A673 (cell line): Measurements from ENCODE around the gene MLST8. TPM values are rescaled to one million over a fixed set of nuclear protein-coding genes. Genes with fewer than 3 reads are reported as not detected.

ENCODE experiments used
- BruUV-seq: library from RNA; stranded (reverse); fragments of 400-500 nt; replicated peaks from 2 replicates; lab custom pipeline; 2021; lab: Mats Ljungman, UMichigan
- CTCF ChIA-PET: fragments of 300-600 bp; sonication (Branson Sonifier 250); formaldehyde crosslinking; loops from one replicate; lab custom pipeline; 2022; ENCODE audit warnings: antibody characterized with exemption; lab: Charles Lee
- POLR2A ChIA-PET: fragments of 300-600 bp; sonication (Branson Sonifier 250); formaldehyde crosslinking; loops from one replicate; lab custom pipeline; 2022; ENCODE audit warnings: antibody characterized with exemption; ENCODE audit not compliant: low non-redundant PET; lab: Charles Lee
- DNase-seq: peaks from one replicate; pipeline ENCODE4 v3.0.0-alpha.2; 2015; ENCODE audit warnings: low spot score
- H3K27ac ChIP-seq: fragments of 200-600 bp; sonication (generic); 2 replicates; pipeline ENCODE4 v1.5.1; 2016; ENCODE audit warnings: mixed run types, low read depth, mild to moderate bottlenecking, mixed read lengths, antibody characterized with exemption, low read length; ENCODE audit not compliant: poor library complexity, severe bottlenecking
- H3K27me3 ChIP-seq: fragments of 200-600 bp; sonication (generic); replicated peaks from 2 replicates; pipeline ENCODE4 v1.6.1; 2017; ENCODE audit warnings: mixed run types, low read depth, mild to moderate bottlenecking, mixed read lengths, antibody characterized with exemption, low read length; ENCODE audit not compliant: insufficient read depth, poor library complexity
- H3K36me3 ChIP-seq: fragments of 200-600 bp; sonication (generic); 2 replicates; pipeline ENCODE4 v1.6.1; 2016; ENCODE audit warnings: mixed run types, mild to moderate bottlenecking, mixed read lengths, antibody characterized with exemption, low read length; ENCODE audit not compliant: insufficient read depth, poor library complexity, severe bottlenecking
- H3K4me1 ChIP-seq: fragments of 200-600 bp; sonication (generic); 2 replicates; pipeline ENCODE4 v1.6.1; 2017; ENCODE audit warnings: mixed run types, mild to moderate bottlenecking, mixed read lengths, antibody characterized with exemption, low read length; ENCODE audit not compliant: insufficient read depth, poor library complexity, severe bottlenecking
- H3K4me3 ChIP-seq: fragments of 200-600 bp; sonication (generic); 2 replicates; pipeline ENCODE4 v1.5.1; 2016; ENCODE audit warnings: low read depth, mixed run types, mild to moderate bottlenecking, mixed read lengths, low read length; ENCODE audit not compliant: poor library complexity, severe bottlenecking
- H3K9me3 ChIP-seq: fragments of 200-600 bp; sonication (generic); 2 replicates; pipeline ENCODE4 v1.6.1; 2016; ENCODE audit warnings: mixed run types, low read depth, mild to moderate bottlenecking, mixed read lengths, antibody characterized with exemption, low read length; ENCODE audit not compliant: poor library complexity, severe bottlenecking
- EZH2 ChIP-seq: fragments of 200-600 bp; sonication (generic); IDR thresholded peaks from 2 replicates; pipeline ENCODE4 v1.6.1; 2017; ENCODE audit warnings: borderline replicate concordance, low read depth, mild to moderate bottlenecking, mixed read lengths, antibody characterized with exemption, low read length; ENCODE audit not compliant: poor library complexity, severe bottlenecking
- intact Hi-C: fragments of 100-400 bp; cut with micrococcal nuclease; formaldehyde crosslinking; loops from one replicate; pipeline ENCODE4 v1.10.0; 2022; ENCODE audit not compliant: unreplicated experiment
- total RNA-seq: library from RNA; stranded (reverse); gene quantifications from 2 replicates; pipeline ENCODE4 v1.2.3, GENCODE V29; 2021
- TF ChIP-seq, protein P1 (sequence below): fragments of 300-800, 200-600 bp; sonication (generic); conservative IDR thresholded peaks from 2 replicates; pipeline ENCODE4 v1.5.1; 2017; ENCODE audit warnings: low read depth, mild to moderate bottlenecking, antibody characterized with exemption, low read length, moderate library complexity, mixed read lengths

The MLST8 gene
- total RNA-seq, 1 experiment from 2014 or later, result 58.3 TPM

DNA sequence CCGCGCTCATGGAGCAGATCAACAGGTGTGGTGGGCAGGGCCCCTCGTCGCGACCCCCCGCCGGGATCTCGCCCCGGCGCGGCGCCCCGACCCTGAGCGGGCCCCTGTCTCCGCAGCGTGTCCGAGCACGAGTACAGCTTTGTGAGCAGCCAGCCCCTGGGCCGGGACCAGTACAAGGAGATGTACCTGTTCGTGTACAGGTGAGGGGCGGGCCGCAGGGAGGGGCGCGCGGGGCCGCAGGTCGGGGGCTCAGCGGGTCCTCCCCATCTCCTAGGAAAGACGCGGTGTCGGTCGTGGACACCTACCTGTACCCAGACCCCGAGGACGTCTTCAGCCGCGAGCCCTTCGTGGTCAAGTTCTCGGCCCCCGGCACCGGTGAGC lies 31.8 kb downstream of the MLST8 start:
- TF ChIP-seq, protein P1, sequence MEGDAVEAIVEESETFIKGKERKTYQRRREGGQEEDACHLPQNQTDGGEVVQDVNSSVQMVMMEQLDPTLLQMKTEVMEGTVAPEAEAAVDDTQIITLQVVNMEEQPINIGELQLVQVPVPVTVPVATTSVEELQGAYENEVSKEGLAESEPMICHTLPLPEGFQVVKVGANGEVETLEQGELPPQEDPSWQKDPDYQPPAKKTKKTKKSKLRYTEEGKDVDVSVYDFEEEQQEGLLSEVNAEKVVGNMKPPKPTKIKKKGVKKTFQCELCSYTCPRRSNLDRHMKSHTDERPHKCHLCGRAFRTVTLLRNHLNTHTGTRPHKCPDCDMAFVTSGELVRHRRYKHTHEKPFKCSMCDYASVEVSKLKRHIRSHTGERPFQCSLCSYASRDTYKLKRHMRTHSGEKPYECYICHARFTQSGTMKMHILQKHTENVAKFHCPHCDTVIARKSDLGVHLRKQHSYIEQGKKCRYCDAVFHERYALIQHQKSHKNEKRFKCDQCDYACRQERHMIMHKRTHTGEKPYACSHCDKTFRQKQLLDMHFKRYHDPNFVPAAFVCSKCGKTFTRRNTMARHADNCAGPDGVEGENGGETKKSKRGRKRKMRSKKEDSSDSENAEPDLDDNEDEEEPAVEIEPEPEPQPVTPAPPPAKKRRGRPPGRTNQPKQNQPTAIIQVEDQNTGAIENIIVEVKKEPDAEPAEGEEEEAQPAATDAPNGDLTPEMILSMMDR, result no peak
- TF ChIP-seq EZH2, result no peak
- no TSS peak for BruUV-seq
- Histone ChIP-seq H3K4me1 (no peaks in the 10 kb centered on the region), H3K9me3 (no peaks in the 10 kb centered on the region), H3K27me3 (no peaks in the 10 kb centered on the region), H3K36me3 (peaks cover 27% of the 10 kb centered on the region), H3K27ac (no peak overlapping the region), H3K4me3 (no peak overlapping the region)
- CTCF ChIA-PET, result no interaction called here
- DNase-seq, result no peak
- intact Hi-C loops, result no loop called here
- POLR2A ChIA-PET, result no interaction called here

DNA sequence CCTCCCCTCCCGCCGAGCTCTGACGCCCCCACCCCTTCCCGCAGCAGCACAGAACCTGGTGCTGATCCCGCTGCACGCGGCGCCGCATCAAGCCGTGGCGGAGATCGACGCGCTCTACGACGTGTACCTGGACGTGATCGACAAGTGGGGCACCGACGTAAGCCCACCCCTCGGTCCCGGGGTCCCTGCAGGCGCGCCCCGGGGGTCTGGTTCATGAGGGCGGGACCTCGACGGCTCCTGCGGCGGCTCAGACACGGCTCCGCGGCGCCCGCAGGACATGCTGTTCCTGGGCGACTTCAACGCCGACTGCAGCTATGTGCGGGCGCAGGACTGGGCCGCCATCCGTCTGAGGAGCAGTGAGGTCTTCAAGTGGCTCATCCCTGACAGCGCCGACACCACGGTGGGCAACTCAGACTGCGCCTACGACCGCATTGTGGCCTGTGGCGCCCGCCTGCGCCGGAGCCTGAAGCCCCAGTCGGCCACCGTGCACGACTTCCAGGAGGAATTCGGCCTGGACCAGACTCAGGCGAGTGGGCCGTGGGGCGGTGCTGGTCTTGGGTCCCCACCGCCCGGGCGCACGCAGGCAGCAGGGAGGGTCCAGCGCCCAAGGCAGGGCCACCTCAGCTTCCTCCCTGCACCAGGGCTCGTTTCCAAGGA lies 32.4 kb downstream of the MLST8 start:
- intact Hi-C loops, result no loop called here
- no peak overlapping the region for H3K4me3 ChIP-seq
- ChIA-PET CTCF (no interaction called here), POLR2A (no interaction called here)
- H3K9me3 ChIP-seq, result no peaks in the 10 kb centered on the region
- TF ChIP-seq EZH2, result no peak
- TF ChIP-seq, protein P1, result no peak
- H3K36me3 ChIP-seq, result peaks cover 28% of the 10 kb centered on the region
- H3K4me1 ChIP-seq, result no peaks in the 10 kb centered on the region
- H3K27me3 ChIP-seq, result no peaks in the 10 kb centered on the region
- H3K27ac ChIP-seq, result no peak overlapping the region
- DNase-seq, result no peak
- no TSS peak for BruUV-seq

DNA sequence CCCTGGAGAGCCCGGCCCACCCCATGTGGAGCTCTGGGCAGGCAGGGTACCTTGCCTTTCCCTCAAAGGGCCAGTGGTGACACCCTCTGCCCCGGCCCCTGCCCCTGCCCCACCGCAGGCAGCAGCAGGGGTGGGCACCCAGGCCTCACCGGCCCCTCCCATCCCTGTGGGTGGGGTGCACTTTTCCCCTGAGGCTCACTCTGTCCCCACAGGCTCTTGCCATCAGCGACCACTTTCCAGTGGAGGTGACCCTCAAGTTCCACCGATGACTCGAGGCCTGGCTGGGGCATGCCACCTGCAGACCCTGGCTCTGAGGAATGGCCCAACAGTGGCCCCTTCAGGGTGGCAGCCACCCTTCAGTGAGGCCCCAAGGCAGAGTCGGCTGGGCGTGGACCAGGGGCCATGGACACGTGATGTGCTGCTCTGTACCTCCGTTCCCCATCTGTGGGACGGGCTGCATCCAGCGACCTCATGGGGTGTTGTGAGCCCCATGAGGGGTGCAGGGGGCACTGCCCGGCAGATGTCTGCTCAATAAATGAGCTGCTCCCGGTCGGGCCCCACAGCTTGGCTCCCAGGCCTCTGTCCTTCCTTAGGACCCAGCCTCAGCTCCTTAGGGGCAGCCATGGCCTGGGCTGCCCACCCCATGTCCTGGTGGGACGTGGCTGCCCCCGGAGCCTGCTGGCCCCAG lies 33.0 kb downstream of the MLST8 start:
- ChIA-PET CTCF (interaction anchor here (0.5 kb wide), 1 partner anchor 17 kb away, joined by 5 read pairs; no protein-coding TSS in a partner anchor), POLR2A (no interaction called here)
- TF ChIP-seq, protein P1, result no peak
- TF ChIP-seq EZH2, result no peak
- no peaks in the 10 kb centered on the region for H3K4me1 ChIP-seq
- no peak overlapping the region for H3K27ac ChIP-seq
- H3K36me3 ChIP-seq, result peaks cover 30% of the 10 kb centered on the region
- H3K9me3 ChIP-seq, result no peaks in the 10 kb centered on the region
- intact Hi-C loops, result no loop called here
- no peak for DNase-seq
- H3K27me3 ChIP-seq, result no peaks in the 10 kb centered on the region
- no peak overlapping the region for H3K4me3 ChIP-seq
- BruUV-seq, result no TSS peak
